Liver (tissue), 9 donors: Measurements from ENCODE around the gene SSC4D. TPM values are rescaled to one million over a fixed set of nuclear protein-coding genes. Genes with fewer than 3 reads are reported as not detected.

Experiments
- DNase-seq: peaks from one replicate; pipeline ENCODE4 v3.0.0-alpha.2; 2017; ENCODE audit warnings: low spot score
- H3K27ac ChIP-seq, 2 donors: one replicate each; pipeline ENCODE4 v1.7.0; 2013; ENCODE audit warnings: inconsistent platforms in 2 of 2, low read length in 2 of 2, control low read depth in 1 of 2, low read depth in 1 of 2, mild to moderate bottlenecking in 1 of 2
- H3K27me3 ChIP-seq, 4 donors: one replicate each; pipeline versions ENCODE4 v1.6.1 to v1.7.0; 2013; ENCODE audit warnings: low read length in 3 of 4, inconsistent platforms in 1 of 4, mild to moderate bottlenecking in 1 of 4, moderate library complexity in 1 of 4; ENCODE audit not compliant: control insufficient read depth in 4 of 4, insufficient read depth in 4 of 4
- H3K36me3 ChIP-seq, 4 donors: one replicate each; pipeline versions ENCODE4 v1.6.1 to v1.7.0; 2013; ENCODE audit warnings: low read length in 3 of 4, mild to moderate bottlenecking in 3 of 4, low read depth in 1 of 4, moderate library complexity in 1 of 4; ENCODE audit not compliant: control insufficient read depth in 4 of 4, insufficient read depth in 3 of 4
- H3K4me1 ChIP-seq, 4 donors: one replicate each; pipeline versions ENCODE4 v1.6.1 to v1.7.0; 2013; ENCODE audit warnings: low read length in 3 of 4, mild to moderate bottlenecking in 3 of 4, moderate library complexity in 1 of 4; ENCODE audit not compliant: control insufficient read depth in 4 of 4, insufficient read depth in 4 of 4
- H3K4me3 ChIP-seq, 3 donors: one replicate each; pipeline versions ENCODE4 v1.6.1 to v1.7.0; 2013; ENCODE audit warnings: low read length in 3 of 3, control low read depth in 1 of 3, low read depth in 1 of 3, mild to moderate bottlenecking in 1 of 3
- H3K9ac ChIP-seq, 2 donors: one replicate each; pipeline ENCODE4 v1.7.0; 2013; ENCODE audit warnings: low read length in 2 of 2, mild to moderate bottlenecking in 2 of 2, moderate library complexity in 2 of 2, control low read depth in 1 of 2, low read depth in 1 of 2
- H3K9me3 ChIP-seq, 4 donors: one replicate each; pipeline versions ENCODE4 v1.6.1 to v1.7.0; 2013; ENCODE audit warnings: low read length in 3 of 4; ENCODE audit not compliant: control insufficient read depth in 4 of 4
- EGR1 ChIP-seq, 2 donors: IDR thresholded peaks; 2 replicates each; pipeline ENCODE4 v1.6.1; 2016 to 2018; ENCODE audit warnings: antibody characterized with exemption in 2 of 2, low read depth in 2 of 2
- FOXA1 ChIP-seq: IDR thresholded peaks from 2 replicates; pipeline ENCODE4 v1.6.1; 2016; ENCODE audit warnings: antibody characterized with exemption
- FOXA2 ChIP-seq: IDR thresholded peaks from 2 replicates; pipeline ENCODE4 v1.6.1; 2016; ENCODE audit warnings: antibody characterized with exemption
- GABPA ChIP-seq, 2 donors: IDR thresholded peaks in 1 of 2; conservative IDR thresholded peaks in 1 of 2; 2 replicates each; pipeline ENCODE4 v1.6.1; 2016; ENCODE audit warnings: antibody characterized with exemption in 2 of 2, mild to moderate bottlenecking in 1 of 2, moderate library complexity in 1 of 2
- HNF4A ChIP-seq, 2 donors: conservative IDR thresholded peaks; 2 replicates each; pipeline ENCODE4 v1.6.1; 2016; ENCODE audit warnings: antibody characterized with exemption in 2 of 2, mild to moderate bottlenecking in 2 of 2
- HNF4G ChIP-seq: IDR thresholded peaks from 2 replicates; pipeline ENCODE4 v1.6.1; 2016; ENCODE audit warnings: antibody characterized with exemption
- JUND ChIP-seq, 2 donors: IDR thresholded peaks; 2 replicates each; pipeline ENCODE4 v1.6.1; 2016; ENCODE audit warnings: antibody characterized with exemption in 2 of 2
- NR2F2 ChIP-seq: IDR thresholded peaks from 2 replicates; pipeline ENCODE4 v1.6.1; 2016; ENCODE audit warnings: antibody characterized with exemption
- RAD21 ChIP-seq, 2 donors: IDR thresholded peaks; 2 replicates each; pipeline ENCODE4 v1.6.1; 2016; ENCODE audit warnings: antibody characterized with exemption in 2 of 2, mild to moderate bottlenecking in 2 of 2
- RXRA ChIP-seq, 2 donors: IDR thresholded peaks; 2 replicates each; pipeline ENCODE4 v1.6.1; 2017 to 2018; ENCODE audit warnings: antibody characterized with exemption in 2 of 2, mild to moderate bottlenecking in 1 of 2
- SP1 ChIP-seq: IDR thresholded peaks from 2 replicates; pipeline ENCODE4 v1.6.1; 2018; ENCODE audit warnings: antibody characterized with exemption, mild to moderate bottlenecking
- TAF1 ChIP-seq: conservative IDR thresholded peaks from 2 replicates; pipeline ENCODE4 v1.6.1; 2016; ENCODE audit warnings: antibody characterized with exemption, mild to moderate bottlenecking
- YY1 ChIP-seq: IDR thresholded peaks from 2 replicates; pipeline ENCODE4 v1.6.1; 2016; ENCODE audit warnings: antibody characterized with exemption, mild to moderate bottlenecking
- WGBS: extraction: QIAGEN DNeasy Blood & Tissue Kit; methylation state at CpG from one replicate; pipeline ENCODE4 v1.1.7; 2013; 5-methylcytosine and 5-hydroxymethylcytosine counted together
- polyA plus RNA-seq, 2 donors: library from polyadenylated mRNA; stranded (reverse) in 1 of 2; unstranded in 1 of 2; fragments of 200-250 nt in 1 of 2; fragments of >200 nt in 1 of 2; fragmentation: Nextera tagmentation in 1 of 2; extraction: Ambion mirVana in 1 of 2; gene quantifications; one replicate each; pipeline versions ENCODE4 v1.2.1 to v1.2.3, GENCODE V29; 2013 to 2015
- total RNA-seq, 2 donors: library from RNA; depleted of rRNA; stranded (reverse); fragments of >200 nt; gene quantifications; one replicate each; pipeline ENCODE4 v1.2.3, GENCODE V29; 2014
- TF ChIP-seq, protein P1 (sequence below): IDR thresholded peaks from 2 replicates; pipeline ENCODE4 v1.6.1; 2016; ENCODE audit warnings: antibody characterized with exemption, mild to moderate bottlenecking
- TF ChIP-seq, protein P2 (sequence below): IDR thresholded peaks from 2 replicates; pipeline ENCODE4 v1.6.1; 2016; ENCODE audit warnings: antibody characterized with exemption
- TF ChIP-seq, protein P3 (sequence below): IDR thresholded peaks from 2 replicates; pipeline ENCODE4 v1.6.1; 2016; ENCODE audit warnings: antibody characterized with exemption
- TF ChIP-seq, protein P4 (sequence below): IDR thresholded peaks from 2 replicates; pipeline ENCODE4 v1.6.1; 2016; ENCODE audit warnings: antibody characterized with exemption
- TF ChIP-seq, protein P5 (sequence below): fragments of 150-350 bp; IDR thresholded peaks from 2 replicates; pipeline ENCODE4 v1.5.1; 2017; ENCODE audit warnings: improper control_type of control experiment, low read depth, low read length; ENCODE audit not compliant: missing input control
- donor health status: healthy.
- donor health status: healthy.
- donor health status: healthy.
- donor health status: healthy.
- donor health status: healthy.

SSC4D gene
- total and polyA plus RNA-seq, 4 donors: 1.2 to 2.3 (median 1.5) TPM

DNA sequence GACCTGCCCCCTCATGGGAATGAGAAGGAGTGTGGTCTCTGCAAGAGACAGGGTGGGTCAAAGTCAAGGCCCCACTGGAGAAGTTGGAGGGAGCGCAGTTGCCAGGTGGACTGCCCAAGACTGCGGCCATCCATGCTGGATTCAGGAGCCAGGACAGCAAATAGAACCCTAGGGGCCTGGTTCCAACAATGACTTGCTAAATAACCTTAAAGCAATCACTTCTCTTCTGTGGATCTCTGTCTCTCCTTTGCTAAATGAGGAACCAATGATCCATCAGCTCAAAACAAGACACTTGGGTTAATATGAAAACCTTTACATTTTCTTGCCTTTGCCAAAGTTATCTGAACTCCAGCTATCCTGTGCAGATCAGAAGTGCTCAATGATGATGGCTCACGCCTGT, 38.1 kb downstream of the SSC4D start:
- H3K4me1 ChIP-seq: peaks cover 0 to 4% (median 0%) of the 10 kb centered on the region in 4 donors
- H3K27me3 ChIP-seq: no peaks in the 10 kb centered on the region
- H3K9me3 ChIP-seq: no peaks in the 10 kb centered on the region
- no peak for DNase-seq
- TF ChIP-seq SP1 (no peak), NR2F2 (no peak), RAD21 (IDR thresholded peaks at IDR 0.05) (no peak), HNF4A (conservative IDR thresholded peaks at IDR 0.05) (no peak), EGR1 (IDR thresholded peaks at IDR 0.05; ENCODE audit: low read depth in 2 of 2) (no peak), GABPA (IDR thresholded peaks at IDR 0.05 in 1 of 2, conservative IDR thresholded peaks at IDR 0.05 in 1 of 2) (no peak), JUND (IDR thresholded peaks at IDR 0.05) (no peak), TAF1 (no peak), HNF4G (no peak), FOXA1 (no peak), RXRA (IDR thresholded peaks at IDR 0.05) (no peak)
- TF ChIP-seq, protein P1, sequence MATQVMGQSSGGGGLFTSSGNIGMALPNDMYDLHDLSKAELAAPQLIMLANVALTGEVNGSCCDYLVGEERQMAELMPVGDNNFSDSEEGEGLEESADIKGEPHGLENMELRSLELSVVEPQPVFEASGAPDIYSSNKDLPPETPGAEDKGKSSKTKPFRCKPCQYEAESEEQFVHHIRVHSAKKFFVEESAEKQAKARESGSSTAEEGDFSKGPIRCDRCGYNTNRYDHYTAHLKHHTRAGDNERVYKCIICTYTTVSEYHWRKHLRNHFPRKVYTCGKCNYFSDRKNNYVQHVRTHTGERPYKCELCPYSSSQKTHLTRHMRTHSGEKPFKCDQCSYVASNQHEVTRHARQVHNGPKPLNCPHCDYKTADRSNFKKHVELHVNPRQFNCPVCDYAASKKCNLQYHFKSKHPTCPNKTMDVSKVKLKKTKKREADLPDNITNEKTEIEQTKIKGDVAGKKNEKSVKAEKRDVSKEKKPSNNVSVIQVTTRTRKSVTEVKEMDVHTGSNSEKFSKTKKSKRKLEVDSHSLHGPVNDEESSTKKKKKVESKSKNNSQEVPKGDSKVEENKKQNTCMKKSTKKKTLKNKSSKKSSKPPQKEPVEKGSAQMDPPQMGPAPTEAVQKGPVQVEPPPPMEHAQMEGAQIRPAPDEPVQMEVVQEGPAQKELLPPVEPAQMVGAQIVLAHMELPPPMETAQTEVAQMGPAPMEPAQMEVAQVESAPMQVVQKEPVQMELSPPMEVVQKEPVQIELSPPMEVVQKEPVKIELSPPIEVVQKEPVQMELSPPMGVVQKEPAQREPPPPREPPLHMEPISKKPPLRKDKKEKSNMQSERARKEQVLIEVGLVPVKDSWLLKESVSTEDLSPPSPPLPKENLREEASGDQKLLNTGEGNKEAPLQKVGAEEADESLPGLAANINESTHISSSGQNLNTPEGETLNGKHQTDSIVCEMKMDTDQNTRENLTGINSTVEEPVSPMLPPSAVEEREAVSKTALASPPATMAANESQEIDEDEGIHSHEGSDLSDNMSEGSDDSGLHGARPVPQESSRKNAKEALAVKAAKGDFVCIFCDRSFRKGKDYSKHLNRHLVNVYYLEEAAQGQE: no peak
- TF ChIP-seq, protein P2, sequence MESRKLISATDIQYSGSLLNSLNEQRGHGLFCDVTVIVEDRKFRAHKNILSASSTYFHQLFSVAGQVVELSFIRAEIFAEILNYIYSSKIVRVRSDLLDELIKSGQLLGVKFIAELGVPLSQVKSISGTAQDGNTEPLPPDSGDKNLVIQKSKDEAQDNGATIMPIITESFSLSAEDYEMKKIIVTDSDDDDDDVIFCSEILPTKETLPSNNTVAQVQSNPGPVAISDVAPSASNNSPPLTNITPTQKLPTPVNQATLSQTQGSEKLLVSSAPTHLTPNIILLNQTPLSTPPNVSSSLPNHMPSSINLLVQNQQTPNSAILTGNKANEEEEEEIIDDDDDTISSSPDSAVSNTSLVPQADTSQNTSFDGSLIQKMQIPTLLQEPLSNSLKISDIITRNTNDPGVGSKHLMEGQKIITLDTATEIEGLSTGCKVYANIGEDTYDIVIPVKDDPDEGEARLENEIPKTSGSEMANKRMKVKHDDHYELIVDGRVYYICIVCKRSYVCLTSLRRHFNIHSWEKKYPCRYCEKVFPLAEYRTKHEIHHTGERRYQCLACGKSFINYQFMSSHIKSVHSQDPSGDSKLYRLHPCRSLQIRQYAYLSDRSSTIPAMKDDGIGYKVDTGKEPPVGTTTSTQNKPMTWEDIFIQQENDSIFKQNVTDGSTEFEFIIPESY: no peak
- TF ChIP-seq, protein P3, sequence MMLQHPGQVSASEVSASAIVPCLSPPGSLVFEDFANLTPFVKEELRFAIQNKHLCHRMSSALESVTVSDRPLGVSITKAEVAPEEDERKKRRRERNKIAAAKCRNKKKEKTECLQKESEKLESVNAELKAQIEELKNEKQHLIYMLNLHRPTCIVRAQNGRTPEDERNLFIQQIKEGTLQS: no peak
- no peak overlapping the region for H3K9ac ChIP-seq
- 95% methylated on average over 3 of the region's 3 CpGs for WGBS
- H3K4me3 ChIP-seq: no peak overlapping the region
- H3K27ac ChIP-seq: no peak overlapping the region
- no peaks in the 10 kb centered on the region for H3K36me3 ChIP-seq

DNA sequence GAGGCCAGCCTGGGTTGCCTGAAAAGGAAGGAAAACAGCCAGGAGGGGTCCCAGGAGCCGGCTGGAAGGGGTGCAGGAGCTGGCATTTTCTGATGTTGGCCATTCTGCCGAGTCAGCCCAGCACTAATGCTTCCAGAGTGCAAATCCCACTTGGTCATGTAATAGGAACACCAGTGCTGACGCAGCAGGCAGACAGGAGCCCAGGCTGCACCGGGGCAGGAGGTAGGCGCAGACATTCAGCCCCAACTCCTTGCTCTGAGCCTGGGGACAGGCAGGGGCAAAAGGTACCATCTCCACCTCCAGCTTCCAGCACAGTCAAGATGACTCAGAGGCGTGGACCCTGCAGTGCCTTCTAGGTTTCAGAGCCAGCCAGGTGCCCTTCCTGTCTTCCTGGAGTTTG, 40.5 kb downstream of the SSC4D start:
- Histone ChIP-seq H3K4me3 (no peak overlapping the region), H3K9ac (no peak overlapping the region), H3K27ac (no peak overlapping the region), H3K27me3 (no peaks in the 10 kb centered on the region), H3K9me3 (no peaks in the 10 kb centered on the region), H3K4me1 (peaks cover 0 to 12% (median 1%) of the 10 kb centered on the region in 4 donors), H3K36me3 (no peaks in the 10 kb centered on the region)
- DNase-seq: no peak
- 79% methylated on average over 6 of the region's 6 CpGs for WGBS
- TF ChIP-seq FOXA1 (no peak), NR2F2 (no peak), JUND (IDR thresholded peaks at IDR 0.05) (no peak), HNF4A (conservative IDR thresholded peaks at IDR 0.05) (no peak), RAD21 (IDR thresholded peaks at IDR 0.05) (no peak), YY1 (no peak), FOXA2 (no peak), EGR1 (IDR thresholded peaks at IDR 0.05; ENCODE audit: low read depth in 2 of 2) (no peak), RXRA (IDR thresholded peaks at IDR 0.05) (no peak), GABPA (IDR thresholded peaks at IDR 0.05 in 1 of 2, conservative IDR thresholded peaks at IDR 0.05 in 1 of 2) (no peak)
- TF ChIP-seq, protein P3: no peak
- TF ChIP-seq, protein P4, sequence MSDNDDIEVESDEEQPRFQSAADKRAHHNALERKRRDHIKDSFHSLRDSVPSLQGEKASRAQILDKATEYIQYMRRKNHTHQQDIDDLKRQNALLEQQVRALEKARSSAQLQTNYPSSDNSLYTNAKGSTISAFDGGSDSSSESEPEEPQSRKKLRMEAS: no peak
- TF ChIP-seq, protein P5, sequence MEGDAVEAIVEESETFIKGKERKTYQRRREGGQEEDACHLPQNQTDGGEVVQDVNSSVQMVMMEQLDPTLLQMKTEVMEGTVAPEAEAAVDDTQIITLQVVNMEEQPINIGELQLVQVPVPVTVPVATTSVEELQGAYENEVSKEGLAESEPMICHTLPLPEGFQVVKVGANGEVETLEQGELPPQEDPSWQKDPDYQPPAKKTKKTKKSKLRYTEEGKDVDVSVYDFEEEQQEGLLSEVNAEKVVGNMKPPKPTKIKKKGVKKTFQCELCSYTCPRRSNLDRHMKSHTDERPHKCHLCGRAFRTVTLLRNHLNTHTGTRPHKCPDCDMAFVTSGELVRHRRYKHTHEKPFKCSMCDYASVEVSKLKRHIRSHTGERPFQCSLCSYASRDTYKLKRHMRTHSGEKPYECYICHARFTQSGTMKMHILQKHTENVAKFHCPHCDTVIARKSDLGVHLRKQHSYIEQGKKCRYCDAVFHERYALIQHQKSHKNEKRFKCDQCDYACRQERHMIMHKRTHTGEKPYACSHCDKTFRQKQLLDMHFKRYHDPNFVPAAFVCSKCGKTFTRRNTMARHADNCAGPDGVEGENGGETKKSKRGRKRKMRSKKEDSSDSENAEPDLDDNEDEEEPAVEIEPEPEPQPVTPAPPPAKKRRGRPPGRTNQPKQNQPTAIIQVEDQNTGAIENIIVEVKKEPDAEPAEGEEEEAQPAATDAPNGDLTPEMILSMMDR: no peak
- TF ChIP-seq, protein P1: no peak
- TF ChIP-seq, protein P2: no peak
